K562 (cell line): Measurements from ENCODE around the gene PCBP3. TPM values are rescaled to one million over a fixed set of nuclear protein-coding genes. Genes with fewer than 3 reads are reported as not detected.

ENCODE experiments used
- ATAC-seq: fragments of 200-7000 bp; cut with Tn5 transposase; 3 replicates; pipeline ENCODE4 v1.9.1; 2020; ENCODE audit warnings: moderate library complexity
- BruUV-seq: library from RNA; stranded (reverse); fragments of 400-500 nt; replicated peaks from 2 replicates; lab custom pipeline; 2021; lab: Mats Ljungman, UMichigan
- CTCF ChIA-PET: fragments of 300-600 bp; formaldehyde crosslinking; extraction: SDS; loops from one replicate; lab custom pipeline; 2021; ENCODE audit warnings: low intra/inter-chr PET ratio; lab: Yijun Ruan, JAX
- POLR2A ChIA-PET: fragments of 300-600, 350-650 bp; sonication (Branson Sonifier 250); formaldehyde crosslinking; extraction: SDS; loops from one replicate; lab custom pipeline; 2021; ENCODE audit warnings: antibody characterized with exemption, inconsistent platforms; lab: Yijun Ruan, JAX
- DNase-seq, 4 experiments: peaks; one replicate each; pipeline versions ENCODE4 v3.0.0 to v3.0.0-alpha.2; 2011 to 2018; ENCODE audit warnings: low spot score in 3 of 4, mixed read lengths in 3 of 4; ENCODE audit errors: extremely low read depth in 1 of 4
- FAIRE-seq: peaks from 2 replicates; lab custom pipeline; 2011; peaks lifted over from hg19 to GRCh38; lab: Jason Lieb, UNC
- H2AFZ ChIP-seq: 2 replicates; pipeline ENCODE4 v1.6.0; 2011; ENCODE audit warnings: low read depth, low read length, control low read depth, inconsistent platforms
- H3K27ac ChIP-seq: fragments of 200-600 bp; 3 replicates; pipeline ENCODE4 v1.8.0; 2011; ENCODE audit warnings: low read depth, mild to moderate bottlenecking, control low read depth, inconsistent platforms, low read length, moderate library complexity, mixed read lengths; ENCODE audit errors: extremely low read depth
- H3K27me3 ChIP-seq, 2 experiments: fragments of 300-600 bp in 1 of 2; 2 replicates in 1 of 2; 3 replicates in 1 of 2; pipeline versions ENCODE4 v1.6.0 to v1.8.0; 2011; ENCODE audit warnings: inconsistent platforms in 2 of 2, low read length in 2 of 2, mild to moderate bottlenecking in 1 of 2, mixed read lengths in 1 of 2, moderate library complexity in 1 of 2; ENCODE audit not compliant: control insufficient read depth in 2 of 2, insufficient read depth in 2 of 2
- H3K36me3 ChIP-seq: fragments of 300-600 bp; 3 replicates; pipeline ENCODE4 v1.8.0; 2011; ENCODE audit warnings: mild to moderate bottlenecking, low read length, inconsistent platforms; ENCODE audit not compliant: control insufficient read depth, insufficient read depth
- H3K4me1 ChIP-seq, 2 experiments: fragments of 200-600 bp in 1 of 2; replicated peaks in 1 of 2; 2 replicates in 1 of 2; 3 replicates in 1 of 2; pipeline versions ENCODE4 v1.5.1 to v1.8.0; 2011; ENCODE audit warnings: inconsistent platforms in 2 of 2, low read length in 2 of 2, mild to moderate bottlenecking in 1 of 2, mixed read lengths in 1 of 2, moderate library complexity in 1 of 2; ENCODE audit not compliant: control insufficient read depth in 2 of 2, insufficient read depth in 2 of 2
- H3K4me2 ChIP-seq: 2 replicates; pipeline ENCODE4 v1.6.1; 2011; ENCODE audit warnings: low read length, control low read depth, inconsistent platforms, mixed read lengths; ENCODE audit not compliant: insufficient read depth
- H3K4me3 ChIP-seq: fragments of 200-600 bp; sonication (generic), shearing (Covaris generic); 2 replicates; pipeline ENCODE4 v1.5.1; 2016; ENCODE audit warnings: control low read depth, inconsistent platforms
- H3K79me2 ChIP-seq: fragments of 200-600 bp; 3 replicates; pipeline ENCODE4 v1.8.0; 2011; ENCODE audit warnings: low read length, inconsistent platforms; ENCODE audit not compliant: control insufficient read depth, insufficient read depth
- H3K9ac ChIP-seq, 2 experiments: 2 replicates each; pipeline versions ENCODE4 v1.6.0 to v1.6.1; 2011; ENCODE audit warnings: low read depth in 2 of 2, low read length in 2 of 2, control low read depth in 1 of 2, inconsistent platforms in 1 of 2, mild to moderate bottlenecking in 1 of 2, mixed read lengths in 1 of 2; ENCODE audit not compliant: insufficient read depth in 1 of 2
- H3K9me1 ChIP-seq: one replicate; pipeline ENCODE4 v1.6.0; 2011; ENCODE audit warnings: inconsistent platforms, mild to moderate bottlenecking, low read length, moderate library complexity; ENCODE audit not compliant: control insufficient read depth, insufficient read depth
- H3K9me3 ChIP-seq: replicated peaks from 2 replicates; pipeline ENCODE4 v1.5.1; 2011; ENCODE audit warnings: low read depth, low read length, inconsistent platforms; ENCODE audit not compliant: control insufficient read depth, insufficient read depth
- H4K20me1 ChIP-seq: replicated peaks from 2 replicates; pipeline ENCODE4 v1.6.1; 2011; ENCODE audit warnings: low read length, inconsistent platforms, mixed read lengths; ENCODE audit not compliant: control insufficient read depth, insufficient read depth
- CBX1 ChIP-seq: sonication (generic); IDR thresholded peaks from 2 replicates; pipeline ENCODE4 v1.6.1; 2016; ENCODE audit warnings: antibody characterized with exemption, low read depth, mild to moderate bottlenecking
- EP300 ChIP-seq: IDR thresholded peaks from 2 replicates; pipeline ENCODE4 v1.6.1; 2012; ENCODE audit warnings: low read length, improper control_type of control experiment
- ESRRB ChIP-seq: fragments of 250-450 bp; sonication (Bioruptor Pico); IDR thresholded peaks from 2 replicates; pipeline ENCODE4 v1.5.0; 2020; ENCODE audit warnings: mild to moderate bottlenecking, moderate library complexity, borderline replicate concordance
- FOXP1 ChIP-seq: sonication (generic); formaldehyde crosslinking; IDR thresholded peaks from 2 replicates; pipeline ENCODE4 v1.8.0; 2022; ENCODE audit warnings: mild to moderate bottlenecking, missing genetic modification reagents
- GTF2A2 ChIP-seq: IDR thresholded peaks from 2 replicates; pipeline ENCODE4 v1.6.1; 2016; ENCODE audit warnings: mild to moderate bottlenecking, missing genetic modification characterization, missing compliant biosample characterization
- GTF2F1 ChIP-seq: IDR thresholded peaks from 2 replicates; pipeline ENCODE4 v1.6.1; 2011; ENCODE audit warnings: low read depth, low read length, improper control_type of control experiment
- JUN ChIP-seq, 2 experiments: sonication (generic) in 1 of 2; formaldehyde crosslinking in 1 of 2; IDR thresholded peaks; 2 replicates each; pipeline versions ENCODE4 v1.6.1 to v1.8.0; 2012 to 2022; ENCODE audit warnings: borderline replicate concordance in 2 of 2, mild to moderate bottlenecking in 2 of 2, improper control_type of control experiment in 1 of 2, low read depth in 1 of 2, low read length in 1 of 2, missing genetic modification reagents in 1 of 2
- NR2C2 ChIP-seq, 2 experiments: fragments of 200-800 bp in 1 of 2; sonication (Bioruptor generic) in 1 of 2; sonication (generic) in 1 of 2; formaldehyde crosslinking in 1 of 2; IDR thresholded peaks; 2 replicates each; pipeline versions ENCODE4 v1.6.1 to v1.8.0; 2016 to 2022; ENCODE audit warnings: mild to moderate bottlenecking in 1 of 2, missing compliant biosample characterization in 1 of 2, missing genetic modification characterization in 1 of 2, missing genetic modification reagents in 1 of 2
- TOE1 ChIP-seq, 2 experiments: fragments of 450-650 bp in 1 of 2; sonication (generic) in 1 of 2; formaldehyde crosslinking in 1 of 2; IDR thresholded peaks; 2 replicates each; pipeline versions ENCODE4 v1.7.1 to v1.8.0; 2016 to 2022; ENCODE audit warnings: borderline replicate concordance in 2 of 2, mild to moderate bottlenecking in 2 of 2, antibody characterized with exemption in 1 of 2, inconsistent platforms in 1 of 2, low read depth in 1 of 2, missing genetic modification reagents in 1 of 2, moderate library complexity in 1 of 2
- ZNF143 ChIP-seq: sonication (generic); formaldehyde crosslinking; IDR thresholded peaks from 2 replicates; pipeline ENCODE4 v1.9.0; 2022; ENCODE audit warnings: mild to moderate bottlenecking, missing genetic modification reagents
- ZNF57 ChIP-seq: fragments of 450-650 bp; formaldehyde crosslinking; IDR thresholded peaks from 2 replicates; pipeline ENCODE4 v1.4.0; 2020; ENCODE audit warnings: mild to moderate bottlenecking, moderate library complexity
- WGBS: fragments of 100-300 bp; shearing (Covaris generic); methylation state at CpG from one replicate; pipeline ENCODE4 v1.1.6; 2016; ENCODE audit warnings: low coverage, mixed read lengths; ENCODE audit not compliant: insufficient coverage; ENCODE audit errors: missing lambda C conversion rate; 5-methylcytosine and 5-hydroxymethylcytosine counted together
- in situ Hi-C: fragments of 300-500 bp; cut with MboI; formaldehyde crosslinking; loops from 4 replicates; pipeline ENCODE4 v1.15.0; 2018; ENCODE audit warnings: inconsistent platforms, mixed read lengths
- intact Hi-C: fragments of 100-400 bp; cut with micrococcal nuclease; formaldehyde crosslinking; loops from 2 replicates; pipeline ENCODE4 v1.14.2; 2022
- polyA plus RNA-seq, 8 experiments: library from polyadenylated mRNA; depleted of rRNA in 4 of 8; stranded (reverse) in 5 of 8; unstranded in 3 of 8; fragments of >200 nt; fragmentation: Nextera tagmentation in 2 of 8; fragmentation: Illumina TruSeq in 1 of 8; extraction: Ambion mirVana in 2 of 8; extraction: Trizol in 1 of 8; gene quantifications; 2 replicates each; pipeline versions ENCODE4 v1.2.1 to v1.2.3, GENCODE V29; 2011 to 2014; ENCODE audit warnings: inconsistent platforms in 1 of 8, missing spikeins in 1 of 8
- total RNA-seq, 7 experiments: library from RNA; depleted of rRNA in 6 of 7; stranded (reverse); fragments of >200 nt in 6 of 7; fragmentation: Illumina TruSeq in 2 of 7; extraction: Trizol in 2 of 7; gene quantifications; 2 replicates each; pipeline versions ENCODE4 v1.2.1 to v1.2.3, GENCODE V29; 2011 to 2021; ENCODE audit warnings: low replicate concordance in 1 of 7
- TF ChIP-seq, protein P1 (sequence below): fragments of 250-450 bp; sonication (Bioruptor Pico); IDR thresholded peaks from 2 replicates; pipeline ENCODE4 v1.5.0; 2020; ENCODE audit warnings: mild to moderate bottlenecking, borderline replicate concordance
- TF ChIP-seq, protein P2 (sequence below): fragments of 450-650 bp; IDR thresholded peaks from 2 replicates; pipeline ENCODE4 v1.6.1; 2017; ENCODE audit warnings: antibody characterized with exemption

PCBP3 gene
- total and polyA plus RNA-seq, 9 of the 15 experiments (the other 6 are each of a cell fraction or from before 2014, with no cell fraction given): 0.18 TPM; not detected in 8

DNA sequence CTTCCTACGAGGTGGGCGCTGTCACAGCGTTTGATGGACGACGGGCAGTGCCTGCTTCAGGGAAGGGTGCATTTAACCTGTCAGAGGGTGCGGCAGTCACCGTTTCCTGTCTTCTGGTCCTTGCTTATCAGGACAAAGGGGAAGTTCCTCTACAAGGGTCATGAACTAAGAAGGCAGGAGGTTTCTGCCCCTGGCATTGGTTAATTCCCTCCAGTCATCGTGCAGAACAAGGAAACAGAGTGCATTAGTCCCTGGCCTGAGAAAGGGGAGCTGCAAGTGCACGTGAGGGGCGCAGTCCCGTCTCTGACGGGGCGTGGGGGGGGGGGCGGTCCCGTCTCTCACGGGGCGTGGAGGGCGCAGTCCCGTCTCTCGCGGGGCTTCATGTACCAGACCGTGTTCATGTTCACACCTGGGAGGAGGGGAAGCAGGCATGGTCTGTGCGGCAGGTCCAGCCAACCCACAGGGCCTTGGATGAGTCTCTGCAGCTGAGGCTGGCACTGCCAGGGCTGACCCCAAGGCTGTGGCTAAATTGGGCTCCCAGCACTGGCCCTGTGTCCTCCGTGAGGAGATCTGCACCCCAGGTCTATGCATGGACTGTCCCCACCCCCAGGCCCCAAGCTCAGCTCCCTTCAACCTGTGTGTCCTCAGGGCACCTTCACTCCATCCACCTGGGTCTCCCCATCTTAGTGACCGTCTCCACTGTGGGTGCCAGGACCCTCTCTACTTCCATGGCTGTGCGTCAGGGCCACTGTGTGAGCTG, 248.8 kb downstream of the PCBP3 start (continued):
- TF ChIP-seq NR2C2 (CRISPR knock-in tag; IDR thresholded peaks at IDR 0.05) (no peak), NR2C2 (tag; IDR thresholded peaks at IDR 0.05) (peak; percentile 66)

DNA sequence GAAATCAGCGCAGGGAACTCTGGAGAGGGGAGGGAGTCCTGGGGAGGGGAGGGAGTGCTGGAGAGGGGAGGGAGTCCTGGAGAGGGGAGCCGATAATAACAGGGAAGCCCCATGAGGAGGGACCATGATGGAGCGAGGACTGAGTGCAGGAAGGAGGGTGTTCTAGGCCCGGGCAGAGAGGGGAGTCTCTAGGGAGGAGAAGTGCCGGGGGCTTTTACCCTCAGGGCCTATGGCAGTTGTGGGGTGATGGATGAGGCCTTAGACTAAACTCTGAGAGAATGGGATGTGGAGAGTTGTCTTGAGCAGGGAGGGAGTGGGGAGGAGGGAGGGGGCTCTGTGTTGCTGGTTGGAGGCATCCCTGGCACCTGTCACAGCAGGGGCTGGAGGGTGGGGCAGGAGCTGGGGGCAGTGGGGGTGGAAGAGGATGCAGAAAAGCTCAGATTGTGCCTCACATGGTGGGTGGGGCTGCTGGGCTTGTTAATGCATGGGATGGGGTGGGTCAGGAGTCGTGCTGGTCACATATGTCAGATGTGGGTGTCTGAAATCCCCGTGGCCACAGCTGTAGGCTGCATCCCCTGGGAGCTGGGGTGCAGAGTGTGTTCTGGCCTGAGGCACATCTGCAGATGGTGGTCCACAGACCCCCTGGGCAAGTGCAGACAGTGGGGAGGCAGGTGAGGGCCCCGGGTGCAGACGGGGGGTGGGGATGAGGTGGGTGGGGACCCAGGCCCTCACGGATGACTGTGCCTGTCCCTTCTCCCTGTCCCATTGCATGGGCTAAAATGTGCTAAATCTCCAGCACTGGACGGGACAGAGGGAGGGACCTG, 249.6 kb downstream of the PCBP3 start:
- WGBS: 0% methylated on average over 7 of the region's 11 CpGs
- POLR2A ChIA-PET: interaction anchor here (0.5 to 1.3 kb wide), 3 partner anchors 10 to 60 kb away, joined by 3 to 4 read pairs (median 4); no protein-coding TSS in a partner anchor
- BruUV-seq: no TSS peak
- Histone ChIP-seq H4K20me1 (peaks cover 30% of the 10 kb centered on the region; the same call in 1 of the 2 replicates), H2AFZ (no peak overlapping the region), H3K9me1 (no peaks in the 10 kb centered on the region), H3K4me1 (peaks cover 0 to 11% of the 10 kb centered on the region in 2 experiments; a peak in 2 of 5 replicates), H3K4me2 (no peak overlapping the region), H3K4me3 (no peak overlapping the region), H3K27me3 (peaks cover 49 to 76% of the 10 kb centered on the region in 2 experiments), H3K36me3 (no peaks in the 10 kb centered on the region), H3K9me3 (no peaks in the 10 kb centered on the region), H3K9ac (no peak overlapping the region; a peak in 1 of 4 replicates), H3K79me2 (no peaks in the 10 kb centered on the region), H3K27ac (no peak overlapping the region)
- in situ Hi-C loops (no loop called here), intact Hi-C loops (no loop called here)
- ATAC-seq: no peak
- no peak for DNase-seq
- FAIRE-seq: no peak
- CTCF ChIA-PET: no interaction called here
- TF ChIP-seq EP300 (no peak), ZNF57 (CRISPR knock-in tag) (no peak), GTF2F1 (no peak), JUN (IDR thresholded peaks at IDR 0.05; ENCODE audit: borderline replicate concordance, low read depth, low read length) (no peak), JUN (CRISPR knock-in tag; IDR thresholded peaks at IDR 0.05; ENCODE audit: borderline replicate concordance) (no peak), CBX1 (no peak), ZNF143 (CRISPR knock-in tag) (no peak), ESRRB (CRISPR knock-in tag) (no peak), GTF2A2 (no peak), TOE1 (IDR thresholded peaks at IDR 0.05; ENCODE audit: borderline replicate concordance) (no peak), TOE1 (CRISPR knock-in tag; IDR thresholded peaks at IDR 0.05; ENCODE audit: borderline replicate concordance, low read depth) (no peak), FOXP1 (CRISPR knock-in tag) (no peak)
- TF ChIP-seq, protein P1, sequence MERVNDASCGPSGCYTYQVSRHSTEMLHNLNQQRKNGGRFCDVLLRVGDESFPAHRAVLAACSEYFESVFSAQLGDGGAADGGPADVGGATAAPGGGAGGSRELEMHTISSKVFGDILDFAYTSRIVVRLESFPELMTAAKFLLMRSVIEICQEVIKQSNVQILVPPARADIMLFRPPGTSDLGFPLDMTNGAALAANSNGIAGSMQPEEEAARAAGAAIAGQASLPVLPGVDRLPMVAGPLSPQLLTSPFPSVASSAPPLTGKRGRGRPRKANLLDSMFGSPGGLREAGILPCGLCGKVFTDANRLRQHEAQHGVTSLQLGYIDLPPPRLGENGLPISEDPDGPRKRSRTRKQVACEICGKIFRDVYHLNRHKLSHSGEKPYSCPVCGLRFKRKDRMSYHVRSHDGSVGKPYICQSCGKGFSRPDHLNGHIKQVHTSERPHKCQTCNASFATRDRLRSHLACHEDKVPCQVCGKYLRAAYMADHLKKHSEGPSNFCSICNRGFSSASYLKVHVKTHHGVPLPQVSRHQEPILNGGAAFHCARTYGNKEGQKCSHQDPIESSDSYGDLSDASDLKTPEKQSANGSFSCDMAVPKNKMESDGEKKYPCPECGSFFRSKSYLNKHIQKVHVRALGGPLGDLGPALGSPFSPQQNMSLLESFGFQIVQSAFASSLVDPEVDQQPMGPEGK (CRISPR knock-in tag): no peak
- TF ChIP-seq, protein P2, sequence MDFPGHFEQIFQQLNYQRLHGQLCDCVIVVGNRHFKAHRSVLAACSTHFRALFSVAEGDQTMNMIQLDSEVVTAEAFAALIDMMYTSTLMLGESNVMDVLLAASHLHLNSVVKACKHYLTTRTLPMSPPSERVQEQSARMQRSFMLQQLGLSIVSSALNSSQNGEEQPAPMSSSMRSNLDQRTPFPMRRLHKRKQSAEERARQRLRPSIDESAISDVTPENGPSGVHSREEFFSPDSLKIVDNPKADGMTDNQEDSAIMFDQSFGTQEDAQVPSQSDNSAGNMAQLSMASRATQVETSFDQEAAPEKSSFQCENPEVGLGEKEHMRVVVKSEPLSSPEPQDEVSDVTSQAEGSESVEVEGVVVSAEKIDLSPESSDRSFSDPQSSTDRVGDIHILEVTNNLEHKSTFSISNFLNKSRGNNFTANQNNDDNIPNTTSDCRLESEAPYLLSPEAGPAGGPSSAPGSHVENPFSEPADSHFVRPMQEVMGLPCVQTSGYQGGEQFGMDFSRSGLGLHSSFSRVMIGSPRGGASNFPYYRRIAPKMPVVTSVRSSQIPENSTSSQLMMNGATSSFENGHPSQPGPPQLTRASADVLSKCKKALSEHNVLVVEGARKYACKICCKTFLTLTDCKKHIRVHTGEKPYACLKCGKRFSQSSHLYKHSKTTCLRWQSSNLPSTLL: no peak
